Lung (tissue), 12 donors: ENCODE data around the gene COPZ2. TPM values are rescaled to one million over a fixed set of nuclear protein-coding genes. Genes with fewer than 3 reads are reported as not detected.

ENCODE experiments used
- ATAC-seq: fragments of 200-7000 bp; cut with Tn5 transposase; one replicate; pipeline ENCODE4 v1.9.1; 2020; ENCODE audit warnings: moderate number of reproducible peaks; ENCODE audit not compliant: insufficient read depth, low FRiP score
- DNase-seq, 3 donors: peaks; one replicate each; pipeline ENCODE4 v3.0.0-alpha.2; 2013 to 2017
- H3K27ac ChIP-seq, 2 donors: one replicate each; pipeline ENCODE4 v1.5.1; 2013; ENCODE audit warnings: mild to moderate bottlenecking in 2 of 2, moderate library complexity in 2 of 2, control low read depth in 1 of 2, inconsistent platforms in 1 of 2, low read depth in 1 of 2, low read length in 1 of 2
- H3K27me3 ChIP-seq, 3 donors: one replicate each; pipeline ENCODE4 v1.5.1; 2013; ENCODE audit warnings: low read length in 2 of 3; ENCODE audit not compliant: control insufficient read depth in 3 of 3, insufficient read depth in 3 of 3
- H3K36me3 ChIP-seq, 4 donors: one replicate each; pipeline ENCODE4 v1.5.1; 2013; ENCODE audit warnings: low read length in 4 of 4, mild to moderate bottlenecking in 1 of 4, moderate library complexity in 1 of 4; ENCODE audit not compliant: control insufficient read depth in 4 of 4, insufficient read depth in 4 of 4
- H3K4me1 ChIP-seq, 5 donors: one replicate each; pipeline ENCODE4 v1.5.1; 2013; ENCODE audit warnings: low read length in 5 of 5, mild to moderate bottlenecking in 2 of 5, moderate library complexity in 1 of 5; ENCODE audit not compliant: control insufficient read depth in 5 of 5, insufficient read depth in 5 of 5
- H3K4me3 ChIP-seq: one replicate; pipeline ENCODE4 v1.5.1; 2013; ENCODE audit warnings: mild to moderate bottlenecking, control low read depth, moderate library complexity
- H3K9ac ChIP-seq, 2 donors: one replicate each; pipeline ENCODE4 v1.5.1; 2013; ENCODE audit warnings: low read length in 2 of 2, control low read depth in 1 of 2; ENCODE audit not compliant: insufficient read depth in 1 of 2
- H3K9me3 ChIP-seq, 4 donors: one replicate each; pipeline ENCODE4 v1.5.1; 2013; ENCODE audit warnings: low read length in 3 of 4, mild to moderate bottlenecking in 1 of 4, moderate library complexity in 1 of 4; ENCODE audit not compliant: control insufficient read depth in 4 of 4, insufficient read depth in 3 of 4
- WGBS, 2 donors: extraction: QIAGEN DNeasy Blood & Tissue Kit; methylation state at CpG; one replicate each; pipeline ENCODE4 v1.1.7; 2013; 5-methylcytosine and 5-hydroxymethylcytosine counted together
- polyA plus RNA-seq, 2 donors: library from polyadenylated mRNA; stranded (reverse); fragments of 200-250 nt; gene quantifications; one replicate each; pipeline ENCODE4 v1.2.1, GENCODE V29; 2013
- total RNA-seq, 2 donors: library from RNA; depleted of rRNA in 1 of 2; stranded (reverse); fragments of >200 nt in 1 of 2; gene quantifications; one replicate each; pipeline ENCODE4 v1.2.1, GENCODE V29; 2014 to 2021
- TF ChIP-seq, protein P1 (sequence below): IDR thresholded peaks from 2 replicates; pipeline ENCODE4 v1.5.1; 2012; ENCODE audit warnings: mild to moderate bottlenecking; ENCODE audit errors: control extremely low read depth, extremely low read depth
- donor health status: control.
- donor health status: control.
- donor health status: Bipolar disorder and iron deficiency.
- donor health status: healthy.
- donor health status: DM: yes; HTN: yes; CAD: no.

The COPZ2 gene
- total and polyA plus RNA-seq, 4 donors = 6.2 to 25.5 (median 11.6) TPM

DNA sequence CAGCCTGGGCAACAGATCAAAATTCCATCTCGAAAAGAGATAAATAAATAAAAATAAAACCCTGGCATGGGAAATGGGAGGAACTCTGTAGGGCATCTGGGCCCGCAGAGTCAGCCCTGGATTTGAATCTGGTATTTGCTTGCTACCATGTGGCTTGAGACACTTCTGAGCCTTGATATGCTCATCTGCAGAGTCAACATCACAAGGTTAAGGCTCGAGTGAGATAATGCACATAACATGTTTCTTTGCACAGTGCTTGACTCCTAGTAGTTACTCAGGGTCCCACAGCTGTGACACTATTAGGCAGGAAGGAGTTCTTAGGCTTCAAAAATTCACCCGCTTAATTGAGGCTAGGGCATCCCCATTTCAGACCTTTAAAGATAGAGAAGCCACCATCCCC lies 45.4 kb downstream of the COPZ2 start:
- H3K27ac ChIP-seq = no peak overlapping the region
- H3K36me3 ChIP-seq = no peaks in the 10 kb centered on the region
- ATAC-seq (no peak), DNase-seq (no peak)
- TF ChIP-seq, protein P1, sequence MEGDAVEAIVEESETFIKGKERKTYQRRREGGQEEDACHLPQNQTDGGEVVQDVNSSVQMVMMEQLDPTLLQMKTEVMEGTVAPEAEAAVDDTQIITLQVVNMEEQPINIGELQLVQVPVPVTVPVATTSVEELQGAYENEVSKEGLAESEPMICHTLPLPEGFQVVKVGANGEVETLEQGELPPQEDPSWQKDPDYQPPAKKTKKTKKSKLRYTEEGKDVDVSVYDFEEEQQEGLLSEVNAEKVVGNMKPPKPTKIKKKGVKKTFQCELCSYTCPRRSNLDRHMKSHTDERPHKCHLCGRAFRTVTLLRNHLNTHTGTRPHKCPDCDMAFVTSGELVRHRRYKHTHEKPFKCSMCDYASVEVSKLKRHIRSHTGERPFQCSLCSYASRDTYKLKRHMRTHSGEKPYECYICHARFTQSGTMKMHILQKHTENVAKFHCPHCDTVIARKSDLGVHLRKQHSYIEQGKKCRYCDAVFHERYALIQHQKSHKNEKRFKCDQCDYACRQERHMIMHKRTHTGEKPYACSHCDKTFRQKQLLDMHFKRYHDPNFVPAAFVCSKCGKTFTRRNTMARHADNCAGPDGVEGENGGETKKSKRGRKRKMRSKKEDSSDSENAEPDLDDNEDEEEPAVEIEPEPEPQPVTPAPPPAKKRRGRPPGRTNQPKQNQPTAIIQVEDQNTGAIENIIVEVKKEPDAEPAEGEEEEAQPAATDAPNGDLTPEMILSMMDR = no peak
- no peaks in the 10 kb centered on the region for H3K9me3 ChIP-seq
- no peaks in the 10 kb centered on the region for H3K27me3 ChIP-seq
- 78 to 86% methylated on average over 4 of the region's 4 CpGs for WGBS, 2 donors
- no peak overlapping the region for H3K4me3 ChIP-seq
- peaks cover 0 to 12% (median 5%) of the 10 kb centered on the region in 5 donors for H3K4me1 ChIP-seq
- no peak overlapping the region for H3K9ac ChIP-seq

GRCh38 chr17:47990962-47991731 lies 46.5 kb downstream of the COPZ2 start:
- Histone ChIP-seq H3K27me3 (no peaks in the 10 kb centered on the region), H3K4me3 (no peak overlapping the region), H3K27ac (no peak overlapping the region), H3K9me3 (no peaks in the 10 kb centered on the region), H3K36me3 (no peaks in the 10 kb centered on the region), H3K9ac (no peak overlapping the region), H3K4me1 (peaks cover 0 to 15% (median 5%) of the 10 kb centered on the region in 5 donors)
- no peak for DNase-seq
- no peak for ATAC-seq
- 67 to 73% methylated on average over 14 of the region's 14 CpGs for WGBS, 2 donors
- TF ChIP-seq, protein P1 = no peak

DNA sequence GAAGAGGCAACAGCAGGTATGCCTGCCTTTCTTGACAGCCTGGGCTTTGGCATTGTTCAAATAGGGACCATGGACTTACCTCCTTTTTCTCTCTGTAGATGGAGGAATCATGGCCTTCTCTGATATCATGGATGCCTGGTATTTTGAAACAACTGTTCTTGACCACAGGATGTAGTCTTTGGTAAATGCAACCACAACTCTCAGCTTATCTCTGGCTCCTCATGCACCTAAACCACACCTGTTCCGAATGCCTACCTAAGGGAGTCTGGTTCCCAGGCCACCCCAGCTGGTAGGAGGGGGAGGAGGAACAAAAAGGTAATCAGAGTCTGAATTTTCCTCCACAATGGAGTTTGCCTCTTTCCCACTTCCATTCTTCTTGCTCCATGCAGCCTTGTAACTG lies 47.9 kb downstream of the COPZ2 start:
- Histone ChIP-seq H3K9me3 (no peaks in the 10 kb centered on the region), H3K36me3 (no peaks in the 10 kb centered on the region), H3K27me3 (no peaks in the 10 kb centered on the region), H3K4me1 (peaks cover 0 to 11% (median 5%) of the 10 kb centered on the region in 5 donors), H3K9ac (no peak overlapping the region), H3K4me3 (no peak overlapping the region), H3K27ac (no peak overlapping the region)
- ATAC-seq (no peak), DNase-seq (no peak)
- WGBS, 2 donors = 27 to 86% methylated on average over 1 of the region's 1 CpG
- TF ChIP-seq, protein P1 = no peak
